ENCODE results near the gene COA3. TPM values are rescaled to one million over a fixed set of nuclear protein-coding genes. Genes with fewer than 3 reads are reported as not detected.

Gene COA3
- total RNA-seq, 1 experiment from 2014 or later: 74.2 TPM

- H3K23ac ChIP-seq (ENCODE audit: insufficient read length, low read depth, low read length): no peak overlapping the region
- no peak overlapping the region for H2BK12ac ChIP-seq (ENCODE audit: insufficient read length, low read depth, low read length)
- no peak overlapping the region for H4K5ac ChIP-seq (ENCODE audit: insufficient read length, low read depth, low read length)
- H3K79me1 ChIP-seq (ENCODE audit: insufficient read depth, low read depth, low read length, poor library complexity, severe bottlenecking): no peaks in the 10 kb centered on the region
- H3K4me3 Mint-ChIP-seq: peak overlapping the region; percentile 60 to 80
- no peak overlapping the region for H3K27ac ChIP-seq (ENCODE audit: insufficient read length, low read depth, low read length)
- H3K79me2 ChIP-seq (ENCODE audit: insufficient read depth, low read length): no peaks in the 10 kb centered on the region
- no peak overlapping the region for H2AK5ac ChIP-seq (ENCODE audit: insufficient read length, low read length)
- no peak for TF ChIP-seq CTCF (conservative IDR thresholded peaks at IDR 0.05)
- peaks cover 3 to 29% (median 28%) of the 10 kb centered on the region in 3 experiments for H3K36me3 Mint-ChIP-seq (ENCODE audit: insufficient read depth in 1 of 3, low read depth in 3 of 3)
- peak overlapping the region; percentile 47 for H3K4me2 ChIP-seq (ENCODE audit: insufficient read depth, insufficient read length, low read length)
- no peaks in the 10 kb centered on the region for H3K9me3 ChIP-seq (ENCODE audit: control insufficient read depth, low read depth, low read length)
- H4K91ac ChIP-seq (ENCODE audit: insufficient read length, low read depth, low read length): no peak overlapping the region
- H3K9me3 Mint-ChIP-seq: no peaks in the 10 kb centered on the region
- no peaks in the 10 kb centered on the region for H3K4me1 ChIP-seq (ENCODE audit: insufficient read depth, low read length)
- H3K23me2 ChIP-seq (ENCODE audit: insufficient read length, low read depth, low read length, poor library complexity, severe bottlenecking): peaks cover 8% of the 10 kb centered on the region
- H4K20me1 ChIP-seq (ENCODE audit: control insufficient read depth, insufficient read depth, insufficient read length): no peaks in the 10 kb centered on the region
- H3K56ac ChIP-seq (ENCODE audit: insufficient read length, low read depth, low read length): no peak overlapping the region
- H4K8ac ChIP-seq (replicated peaks; ENCODE audit: insufficient read length, low read depth, low read length): no peak overlapping the region
- H3K9ac ChIP-seq (ENCODE audit: extremely low read depth, insufficient read length, low read length): no peak overlapping the region
- no peak overlapping the region for H3K18ac ChIP-seq (ENCODE audit: insufficient read length, low read depth, low read length)
- H3K4ac ChIP-seq (ENCODE audit: low read depth, low read length): no peak overlapping the region
- H2BK20ac ChIP-seq (ENCODE audit: low read depth, low read length, poor library complexity, severe bottlenecking): no peak overlapping the region
- no peak overlapping the region for H2BK15ac ChIP-seq (ENCODE audit: low read depth, low read length)
- H3K27me3 Mint-ChIP-seq (ENCODE audit: low read depth): peaks cover 28% of the 10 kb centered on the region
- H2BK120ac ChIP-seq (ENCODE audit: low read depth, low read length, poor library complexity, severe bottlenecking): no peak overlapping the region
- no peak overlapping the region for H2BK5ac ChIP-seq (ENCODE audit: insufficient read length, low read length)
- H3K4me1 Mint-ChIP-seq: peaks cover 21 to 22% of the 10 kb centered on the region in 2 experiments
- H3K14ac ChIP-seq (ENCODE audit: insufficient read depth, low read length): no peak overlapping the region; the same call in 1 of the 2 replicates
- H3K27me3 ChIP-seq (ENCODE audit: insufficient read depth, low read length): peaks cover 10% of the 10 kb centered on the region; the same call in 1 of the 2 replicates
- H3T11ph ChIP-seq (ENCODE audit: low read length): no peak overlapping the region
- H2AFZ ChIP-seq (ENCODE audit: low read length): no peak overlapping the region
- no CpG with 5 or more reads among the region's 39 CpGs for WGBS (ENCODE audit: extremely low coverage, insufficient read length, low lambda C conversion rate)
- H3K27ac Mint-ChIP-seq: no peak overlapping the region
- DNase-seq: peak; percentile 37
Observed at GRCh38 chr17:42780851-42781638, 17.5 kb downstream of the COA3 start.

All from H9 (cell line).